H1 (cell line): ENCODE measurements around the gene DPEP1. TPM values are rescaled to one million over a fixed set of nuclear protein-coding genes. Genes with fewer than 3 reads are reported as not detected.
A peak's percentile ranks its signal among the peaks of the same experiment; 100 is the strongest.

Source experiments
- CTCF ChIA-PET: fragments of 300-600 bp; sonication (Branson Sonifier 250); formaldehyde crosslinking; loops from one replicate; lab custom pipeline; 2021; ENCODE audit not compliant: partially characterized antibody; lab: Charles Lee
- POLR2A ChIA-PET: fragments of 300-600 bp; sonication (Branson Sonifier 250); formaldehyde crosslinking; loops from one replicate; lab custom pipeline; 2021; ENCODE audit warnings: inconsistent platforms; ENCODE audit not compliant: partially characterized antibody; lab: Charles Lee
- DNase-seq, 2 experiments: peaks; one replicate each; pipeline versions ENCODE4 v3.0.0 to v3.0.0-alpha.2; 2010 to 2022; ENCODE audit warnings: low spot score in 2 of 2, low read depth in 1 of 2, mixed read lengths in 1 of 2
- FAIRE-seq: peaks from 2 replicates; lab custom pipeline; 2011; peaks lifted over from hg19 to GRCh38; lab: Jason Lieb, UNC
- H2AFZ ChIP-seq: 2 replicates; pipeline ENCODE4 v1.8.1; 2012; ENCODE audit warnings: low read length, inconsistent platforms
- H2AK5ac ChIP-seq: 2 replicates; pipeline ENCODE4 v1.6.1; 2013; ENCODE audit warnings: low read depth, low read length
- H2BK120ac ChIP-seq: replicated peaks from 2 replicates; pipeline ENCODE3; 2013; ENCODE audit warnings: low read depth, low read length, inconsistent platforms
- H2BK12ac ChIP-seq: 2 replicates; pipeline ENCODE4 v1.6.1; 2013; ENCODE audit warnings: low read depth, low read length
- H2BK15ac ChIP-seq: 2 replicates; pipeline ENCODE4 v1.6.1; 2013; ENCODE audit warnings: low read length
- H2BK20ac ChIP-seq: 2 replicates; pipeline ENCODE4 v1.6.1; 2013; ENCODE audit warnings: low read length
- H2BK5ac ChIP-seq: 2 replicates; pipeline ENCODE4 v1.6.1; 2013; ENCODE audit warnings: low read depth, low read length
- H3K14ac ChIP-seq: 2 replicates; pipeline ENCODE4 v1.6.1; 2013; ENCODE audit warnings: inconsistent platforms; ENCODE audit not compliant: insufficient read length
- H3K18ac ChIP-seq: 2 replicates; pipeline ENCODE4 v1.6.1; 2013; ENCODE audit warnings: low read length; ENCODE audit errors: extremely low read depth
- H3K23ac ChIP-seq: 2 replicates; pipeline ENCODE4 v1.6.1; 2013; ENCODE audit warnings: inconsistent platforms; ENCODE audit not compliant: insufficient read length
- H3K23me2 ChIP-seq: 2 replicates; pipeline ENCODE4 v1.6.1; 2013; ENCODE audit warnings: low read depth, low read length
- H3K27ac ChIP-seq: 2 replicates; pipeline ENCODE4 v1.6.1; 2011; ENCODE audit warnings: low read depth, low read length, inconsistent platforms
- H3K27me3 ChIP-seq, 4 experiments: replicated peaks in 1 of 4; 1 replicate in 1 of 4; 2 replicates in 3 of 4; pipeline versions ENCODE4 v1.6.1 to v1.8.1; 2011 to 2013; ENCODE audit warnings: low read length in 3 of 4, mild to moderate bottlenecking in 3 of 4, inconsistent platforms in 2 of 4, mixed read lengths in 2 of 4, moderate library complexity in 1 of 4; ENCODE audit not compliant: control insufficient read depth in 3 of 4, insufficient read depth in 3 of 4; ENCODE audit errors: extremely low read depth in 1 of 4
- H3K36me3 ChIP-seq, 4 experiments: 2 replicates each; pipeline versions ENCODE4 v1.6.1 to v1.8.1; 2011 to 2013; ENCODE audit warnings: mild to moderate bottlenecking in 4 of 4, low read length in 3 of 4, moderate library complexity in 2 of 4, control low read depth in 1 of 4, inconsistent platforms in 1 of 4; ENCODE audit not compliant: insufficient read depth in 4 of 4, control insufficient read depth in 2 of 4
- H3K4ac ChIP-seq: replicated peaks from 2 replicates; pipeline ENCODE3; 2013; ENCODE audit warnings: low read length, low read depth, mixed read lengths, inconsistent platforms; ENCODE audit not compliant: insufficient read length
- H3K4me1 ChIP-seq, 4 experiments: replicated peaks in 1 of 4; 1 replicate in 1 of 4; 2 replicates in 3 of 4; pipeline versions ENCODE4 v1.6.1 to v1.8.1; 2011 to 2013; ENCODE audit warnings: low read length in 3 of 4, inconsistent platforms in 2 of 4, mixed read lengths in 1 of 4; ENCODE audit not compliant: insufficient read depth in 4 of 4, control insufficient read depth in 3 of 4
- H3K4me2 ChIP-seq, 2 experiments: 2 replicates each; pipeline versions ENCODE4 v1.6.1 to v1.8.1; 2011 to 2013; ENCODE audit warnings: low read depth in 2 of 2, low read length in 2 of 2, control low read depth in 1 of 2, inconsistent platforms in 1 of 2, mild to moderate bottlenecking in 1 of 2; ENCODE audit not compliant: insufficient read depth in 1 of 2
- H3K4me3 ChIP-seq, 4 experiments: fragments of 200-600, 300-600 bp in 1 of 4; sonication (generic), shearing (Covaris generic), sonication (Bioruptor Twin) in 1 of 4; 2 replicates each; pipeline versions ENCODE4 v1.5.1 to v1.8.1; 2011 to 2016; ENCODE audit warnings: low read length in 4 of 4, low read depth in 3 of 4, control low read depth in 2 of 4, inconsistent platforms in 2 of 4, mild to moderate bottlenecking in 2 of 4, mixed read lengths in 1 of 4, moderate library complexity in 1 of 4; ENCODE audit not compliant: insufficient read depth in 2 of 4; ENCODE audit errors: extremely low read depth in 1 of 4
- H3K56ac ChIP-seq: replicated peaks from 2 replicates; pipeline ENCODE3; 2013; ENCODE audit warnings: low read depth, mild to moderate bottlenecking, mixed read lengths, low read length, inconsistent platforms; ENCODE audit not compliant: insufficient read length
- H3K79me1 ChIP-seq: 2 replicates; pipeline ENCODE4 v1.6.1; 2013; ENCODE audit warnings: low read depth, low read length, control low read depth
- H3K79me2 ChIP-seq, 2 experiments: 2 replicates each; pipeline versions ENCODE4 v1.6.1 to v1.8.1; 2012 to 2013; ENCODE audit warnings: low read length in 2 of 2, mild to moderate bottlenecking in 2 of 2, inconsistent platforms in 1 of 2; ENCODE audit not compliant: insufficient read depth in 2 of 2, control insufficient read depth in 1 of 2
- H3K9ac ChIP-seq, 4 experiments: replicated peaks in 1 of 4; 1 replicate in 1 of 4; 2 replicates in 3 of 4; pipeline versions ENCODE4 v1.6.1 to v1.8.1; 2011 to 2013; ENCODE audit warnings: low read depth in 3 of 4, low read length in 3 of 4, control low read depth in 2 of 4, mild to moderate bottlenecking in 2 of 4, moderate library complexity in 2 of 4, inconsistent platforms in 1 of 4; ENCODE audit errors: extremely low read depth in 1 of 4
- H3K9me3 ChIP-seq, 2 experiments: 2 replicates each; pipeline versions ENCODE4 v1.6.1 to v1.8.1; 2012 to 2013; ENCODE audit warnings: mild to moderate bottlenecking in 2 of 2, moderate library complexity in 2 of 2, control low read depth in 1 of 2, inconsistent platforms in 1 of 2, low read depth in 1 of 2, low read length in 1 of 2, mixed read lengths in 1 of 2; ENCODE audit not compliant: insufficient read depth in 2 of 2
- H4K20me1 ChIP-seq, 2 experiments: replicated peaks in 1 of 2; 2 replicates each; pipeline versions ENCODE3 to v1.8.1; 2011 to 2013; ENCODE audit warnings: inconsistent platforms in 2 of 2, low read length in 2 of 2, mild to moderate bottlenecking in 1 of 2; ENCODE audit not compliant: insufficient read depth in 2 of 2, control insufficient read depth in 1 of 2
- H4K5ac ChIP-seq: 2 replicates; pipeline ENCODE4 v1.6.1; 2013; ENCODE audit warnings: low read length, low read depth, mixed read lengths, inconsistent platforms; ENCODE audit not compliant: insufficient read length
- H4K8ac ChIP-seq: 2 replicates; pipeline ENCODE4 v1.8.0; 2013; ENCODE audit warnings: mild to moderate bottlenecking, moderate library complexity, low read length, inconsistent platforms; ENCODE audit not compliant: insufficient read depth; ENCODE audit errors: extremely low read depth
- H4K91ac ChIP-seq: replicated peaks from 2 replicates; pipeline ENCODE3; 2013; ENCODE audit warnings: low read length, mixed read lengths, inconsistent platforms; ENCODE audit not compliant: insufficient read length
- BRCA1 ChIP-seq: IDR thresholded peaks from 2 replicates; pipeline ENCODE4 v1.6.1; 2012; ENCODE audit warnings: low read depth, low read length, improper control_type of control experiment
- EP300 ChIP-seq, 2 experiments: IDR thresholded peaks; 1 replicate in 1 of 2; 2 replicates in 1 of 2; pipeline ENCODE4 v1.6.1; 2011 to 2012; ENCODE audit warnings: low read depth in 2 of 2, low read length in 2 of 2, mild to moderate bottlenecking in 2 of 2, borderline replicate concordance in 1 of 2, inconsistent platforms in 1 of 2, moderate library complexity in 1 of 2
- KDM5A ChIP-seq: fragments of 200-600 bp; IDR thresholded peaks from 2 replicates; pipeline ENCODE4 v1.7.1; 2012; ENCODE audit warnings: mild to moderate bottlenecking, low read length, inconsistent platforms, mixed read lengths
- RAD21 ChIP-seq, 2 experiments: IDR thresholded peaks in 1 of 2; conservative IDR thresholded peaks in 1 of 2; 2 replicates each; pipeline ENCODE4 v1.6.1; 2011; ENCODE audit warnings: low read depth in 2 of 2, low read length in 2 of 2, improper control_type of control experiment in 1 of 2, inconsistent platforms in 1 of 2, mild to moderate bottlenecking in 1 of 2, moderate library complexity in 1 of 2
- TAF1 ChIP-seq: IDR thresholded peaks from 2 replicates; pipeline ENCODE4 v1.6.1; 2011; ENCODE audit warnings: mild to moderate bottlenecking, low read depth, low read length
- TEAD4 ChIP-seq: IDR thresholded peaks from 2 replicates; pipeline ENCODE4 v1.6.1; 2012; ENCODE audit warnings: low read depth, low read length, inconsistent platforms, mixed read lengths
- WGBS, 2 experiments: shearing (Covaris generic) in 1 of 2; methylation state at CpG; one replicate each; pipeline versions ENCODE4 v1.1.6 to v1.1.7; 2013 to 2015; ENCODE audit warnings: low lambda C conversion rate in 2 of 2, mixed read lengths in 2 of 2, inconsistent platforms in 1 of 2, low coverage in 1 of 2, missing lambda C conversion rate in 1 of 2; ENCODE audit not compliant: insufficient replicate concordance in 2 of 2, insufficient coverage in 1 of 2, insufficient read length in 1 of 2; ENCODE audit errors: extremely low coverage in 1 of 2, missing lambda C conversion rate in 1 of 2; 5-methylcytosine and 5-hydroxymethylcytosine counted together
- polyA plus RNA-seq, 7 experiments: library from polyadenylated mRNA; depleted of rRNA in 3 of 7; stranded (reverse) in 5 of 7; unstranded in 2 of 7; fragments of >200 nt in 5 of 7; fragments of 200-250 nt in 2 of 7; gene quantifications; 1 replicate in 5 of 7; 2 replicates in 1 of 7; 4 replicates in 1 of 7; pipeline versions ENCODE4 v1.2.1 to v1.2.3, GENCODE V29; 2011 to 2013; ENCODE audit warnings: missing spikeins in 2 of 7, mixed read lengths in 2 of 7
- total RNA-seq: library from RNA; stranded (reverse); fragmentation: NEBNext Ultra II Directional; extraction: Animal tissue kit (Norgen Biotek cat#: 25700); gene quantifications from 2 replicates; pipeline ENCODE4 v1.2.1, GENCODE V29; 2021

Gene DPEP1
- total and polyA plus RNA-seq, 2 of the 8 experiments (the other 6 are each of a cell fraction or from before 2014, with no cell fraction given), result 2.8 to 3.1 TPM

GRCh38 chr16:89633064-89633631, 19.7 kb downstream of the DPEP1 start:
- Histone ChIP-seq H2AFZ (no peak overlapping the region), H4K91ac (no peak overlapping the region), H3K79me2 (no peaks in the 10 kb centered on the region), H2BK5ac (no peak overlapping the region), H3K4me1 (peaks cover 0 to 7% (median 0%) of the 10 kb centered on the region in 4 experiments; a peak in 1 of 7 replicates), H2BK20ac (no peak overlapping the region), H3K14ac (no peak overlapping the region), H3K23me2 (peaks cover 1% of the 10 kb centered on the region; the same call in 1 of the 2 replicates), H2BK12ac (0 out of 2 replicates have a peak overlapping the region, but pooled peaks have one; percentile 27), H2BK15ac (no peak overlapping the region), H4K20me1 (no peaks in the 10 kb centered on the region), H3K4me3 (no peak overlapping the region), H3K36me3 (no peaks in the 10 kb centered on the region), H3K9me3 (peaks cover 0 to 5% of the 10 kb centered on the region in 2 experiments; a peak in 2 of 4 replicates), H3K23ac (no peak overlapping the region), H3K4ac (no peak overlapping the region), H3K79me1 (no peaks in the 10 kb centered on the region), H2BK120ac (no peak overlapping the region), H3K18ac (no peak overlapping the region), H3K4me2 (no peak overlapping the region), H4K5ac (no peak overlapping the region), H4K8ac (peak overlapping the region; percentile 28; the same call in 1 of the 2 replicates), H3K56ac (no peak overlapping the region), H2AK5ac (no peak overlapping the region), H3K27ac (no peak overlapping the region), H3K27me3 (no peaks in the 10 kb centered on the region; a peak in 3 of 7 replicates), H3K9ac (no peak overlapping the region)
- FAIRE-seq, result no peak
- ChIA-PET CTCF (interaction anchor here (0.9 to 3.7 kb wide), 6 partner anchors 9 to 44 kb away, joined by 3 to 26 read pairs (median 4); no protein-coding TSS in a partner anchor), POLR2A (interaction anchor here (1.3 to 4.2 kb wide), 4 partner anchors 9 to 33 kb away, joined by 3 to 21 read pairs (median 6); partner anchors contain the start of genes CHMP1A and SPATA33)
- TF ChIP-seq KDM5A (no peak), RAD21 (IDR thresholded peaks at IDR 0.05 in 1 of 2, conservative IDR thresholded peaks at IDR 0.05 in 1 of 2; ENCODE audit: low read depth in 2 of 2, low read length in 2 of 2) (no peak), EP300 (IDR thresholded peaks at IDR 0.05; ENCODE audit: borderline replicate concordance in 1 of 2, low read depth in 2 of 2, low read length in 2 of 2) (no peak), BRCA1 (no peak), TAF1 (no peak), TEAD4 (no peak)
- DNase-seq, result no peak
- 92% methylated on average over 16 of the region's 19 CpGs; no CpG with 5 or more reads in 1 of the 2 experiments for WGBS, 2 experiments
